ENCODE data around the gene NFATC2. TPM values are rescaled to one million over a fixed set of nuclear protein-coding genes. Genes with fewer than 3 reads are reported as not detected.
A peak's percentile ranks its signal among the peaks of the same experiment; 100 is the strongest.
"Not testable (repeated sequence)": the region's sequence is repeated elsewhere in the genome, so short reads cannot be mapped to it uniquely, and the experiment has no call there.

NFATC2 gene
- total RNA-seq, 4 donors from 2014 or later: 4.1 to 51.5 (median 8.7) TPM

GRCh38 chr20:51463998-51464397 is 78.5 kb downstream of the NFATC2 start:
- ATAC-seq (ENCODE audit: low FRiP score): no peak
- no peak for DNase-seq (ENCODE audit: low spot score)
- no peak for TF ChIP-seq CTCF (IDR thresholded peaks at IDR 0.05)

DNA sequence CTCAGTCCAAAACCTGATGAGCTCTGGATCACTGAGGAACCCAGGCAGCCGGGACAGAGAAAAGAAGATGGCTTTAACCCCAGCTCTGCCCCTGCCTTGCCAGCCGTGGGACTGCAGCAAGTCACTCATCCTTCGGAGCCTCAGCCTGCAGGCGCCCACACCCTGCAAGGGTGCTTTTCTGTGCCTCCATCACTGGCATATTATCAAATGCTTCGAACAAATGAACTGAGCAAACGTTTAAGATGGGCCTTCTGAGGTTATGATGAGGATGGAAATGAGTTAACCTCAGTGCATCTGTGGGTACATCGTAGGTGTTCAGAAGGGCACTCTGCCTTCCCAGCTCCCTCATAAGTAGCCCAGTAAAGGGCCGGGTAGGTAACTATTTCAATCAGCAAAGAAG is 79.0 kb downstream of the NFATC2 start:
- no peak for TF ChIP-seq CTCF (IDR thresholded peaks at IDR 0.05)
- no peak for ATAC-seq (ENCODE audit: low FRiP score)
- DNase-seq (ENCODE audit: low spot score): no peak

DNA sequence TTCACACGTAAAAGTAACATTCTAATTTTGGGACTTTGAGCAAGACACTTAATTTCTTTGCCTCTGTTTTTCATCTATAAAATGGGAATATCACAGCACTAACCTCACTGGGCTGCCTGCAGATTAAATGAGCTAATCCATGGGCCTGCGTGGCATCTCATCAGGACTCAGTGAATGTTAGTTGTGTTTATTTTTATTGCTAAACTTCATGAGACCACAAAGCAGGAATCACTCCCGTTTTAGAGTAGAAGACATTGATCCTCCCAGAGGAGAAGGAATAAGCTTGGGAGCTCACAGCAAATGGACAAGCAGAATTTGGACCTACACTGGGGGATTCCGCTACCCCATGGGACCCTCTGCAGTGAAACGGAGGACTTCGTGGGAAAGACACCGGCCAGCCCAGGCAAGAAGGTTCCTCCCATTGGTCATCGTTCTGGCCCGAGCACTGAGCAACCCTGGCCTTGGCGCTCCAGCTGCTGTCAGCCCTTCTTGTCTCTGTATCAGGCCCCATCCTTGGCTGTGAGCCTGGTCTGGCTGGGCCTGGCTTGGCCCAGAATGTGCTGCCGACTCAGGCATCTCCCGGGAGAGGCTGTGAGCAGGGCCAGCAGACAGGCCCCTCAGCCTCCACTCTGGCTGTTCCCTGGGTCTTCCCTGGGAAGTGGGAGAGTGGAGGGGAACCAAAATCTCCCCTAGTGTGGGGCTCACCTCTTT is 79.8 kb downstream of the NFATC2 start:
- no peak for TF ChIP-seq CTCF (IDR thresholded peaks at IDR 0.05)
- DNase-seq (ENCODE audit: low spot score) (no peak), ATAC-seq (ENCODE audit: low FRiP score) (peak; percentile 57)

DNA sequence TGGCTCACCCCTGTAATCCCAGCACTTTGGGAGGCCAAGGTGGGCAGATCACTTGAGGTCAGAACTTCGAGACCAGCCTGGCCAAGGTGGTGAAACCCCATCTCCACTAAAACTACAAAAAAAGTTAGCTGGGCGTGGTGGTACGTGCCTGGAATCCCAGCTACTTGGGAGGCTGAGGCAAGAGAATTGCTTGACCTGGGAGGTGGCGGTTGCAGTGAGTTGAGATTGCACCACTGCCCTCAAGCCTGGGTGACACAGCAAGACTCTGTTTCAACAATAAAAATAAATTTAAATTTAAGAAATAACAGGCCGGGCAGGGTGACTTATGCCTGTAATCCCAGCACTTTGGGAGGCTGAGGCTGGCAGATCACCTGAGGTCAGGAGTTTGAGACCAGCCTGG is 80.7 kb downstream of the NFATC2 start:
- not testable (repeated sequence) for DNase-seq (ENCODE audit: low spot score); ATAC-seq (ENCODE audit: low FRiP score)

- no peak for TF ChIP-seq CTCF (IDR thresholded peaks at IDR 0.05)
- ATAC-seq (ENCODE audit: low FRiP score) (no peak), DNase-seq (ENCODE audit: low spot score) (no peak)
Observed at GRCh38 chr20:51461306-51461705, 81.2 kb downstream of the NFATC2 start.

DNA sequence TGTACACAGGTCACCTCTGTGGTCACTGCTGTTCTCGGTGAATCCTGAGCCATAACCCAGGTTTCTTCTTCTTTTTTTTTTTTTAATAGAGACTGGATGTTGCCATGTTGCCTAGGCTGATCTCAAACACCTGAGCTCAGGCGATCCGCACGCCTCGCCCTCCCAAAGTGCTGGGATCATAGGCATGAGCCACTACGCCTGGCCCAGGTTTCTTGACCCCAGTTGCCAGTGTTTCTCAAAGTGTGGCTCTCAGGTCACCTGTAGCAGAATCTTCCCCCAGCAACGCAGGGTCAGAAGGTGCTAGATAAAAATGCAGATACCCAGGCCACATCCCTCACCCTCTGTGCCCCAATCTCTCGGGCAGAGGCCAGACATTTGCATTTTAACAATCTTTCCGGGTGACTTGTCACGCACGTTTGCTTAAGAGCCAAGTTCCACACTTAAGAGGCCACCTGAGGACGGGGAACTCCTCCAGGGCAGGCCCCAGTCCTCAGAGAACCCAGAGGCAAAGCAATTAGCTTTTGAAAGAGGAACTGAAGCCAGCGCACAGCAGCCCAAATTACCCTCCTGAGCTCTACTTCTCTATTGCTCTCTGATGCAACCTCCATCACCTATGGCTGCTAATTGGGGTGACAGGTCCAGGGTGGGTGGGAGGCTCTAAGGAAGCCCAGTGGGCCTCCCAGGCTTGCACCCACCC is 81.8 kb downstream of the NFATC2 start:
- no peak for DNase-seq (ENCODE audit: low spot score)
- no peak for ATAC-seq (ENCODE audit: low FRiP score)
- no peak for TF ChIP-seq CTCF (IDR thresholded peaks at IDR 0.05)

DNA sequence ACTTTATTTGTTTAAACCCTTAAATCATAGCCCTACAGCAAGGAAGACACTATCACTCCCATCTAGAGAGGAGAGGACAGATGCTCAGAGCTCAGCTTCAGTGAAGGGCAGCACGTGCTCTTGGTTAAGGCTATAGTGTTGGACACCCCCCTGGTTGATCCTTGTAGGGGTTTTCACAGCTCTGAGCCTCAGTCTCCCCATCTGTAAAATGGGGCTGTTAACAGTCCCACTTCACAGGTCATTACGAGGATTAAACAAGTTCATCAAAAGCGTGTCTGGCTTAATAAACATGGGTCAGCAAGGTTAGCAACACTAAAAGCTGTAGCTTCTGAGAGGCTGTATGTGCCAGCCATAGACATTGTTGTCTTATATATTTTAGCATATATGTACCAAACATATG is 82.4 kb downstream of the NFATC2 start:
- DNase-seq (ENCODE audit: low spot score) (no peak), ATAC-seq (ENCODE audit: low FRiP score) (no peak)
- no peak for TF ChIP-seq CTCF (IDR thresholded peaks at IDR 0.05)

All from omental fat pad (tissue), 4 donors.